GM12801 (cell line): Measurements from ENCODE around the gene FLACC1.

Source experiments
- TF ChIP-seq, protein P1 (sequence below): IDR thresholded peaks from one replicate; pipeline ENCODE4 v1.5.1; 2011; ENCODE audit warnings: control low read depth; ENCODE audit not compliant: insufficient read length; ENCODE audit errors: extremely low read depth

Gene FLACC1

GRCh38 chr2:201322772-201323171 is 34.4 kb downstream of the FLACC1 start:
- TF ChIP-seq, protein P1, sequence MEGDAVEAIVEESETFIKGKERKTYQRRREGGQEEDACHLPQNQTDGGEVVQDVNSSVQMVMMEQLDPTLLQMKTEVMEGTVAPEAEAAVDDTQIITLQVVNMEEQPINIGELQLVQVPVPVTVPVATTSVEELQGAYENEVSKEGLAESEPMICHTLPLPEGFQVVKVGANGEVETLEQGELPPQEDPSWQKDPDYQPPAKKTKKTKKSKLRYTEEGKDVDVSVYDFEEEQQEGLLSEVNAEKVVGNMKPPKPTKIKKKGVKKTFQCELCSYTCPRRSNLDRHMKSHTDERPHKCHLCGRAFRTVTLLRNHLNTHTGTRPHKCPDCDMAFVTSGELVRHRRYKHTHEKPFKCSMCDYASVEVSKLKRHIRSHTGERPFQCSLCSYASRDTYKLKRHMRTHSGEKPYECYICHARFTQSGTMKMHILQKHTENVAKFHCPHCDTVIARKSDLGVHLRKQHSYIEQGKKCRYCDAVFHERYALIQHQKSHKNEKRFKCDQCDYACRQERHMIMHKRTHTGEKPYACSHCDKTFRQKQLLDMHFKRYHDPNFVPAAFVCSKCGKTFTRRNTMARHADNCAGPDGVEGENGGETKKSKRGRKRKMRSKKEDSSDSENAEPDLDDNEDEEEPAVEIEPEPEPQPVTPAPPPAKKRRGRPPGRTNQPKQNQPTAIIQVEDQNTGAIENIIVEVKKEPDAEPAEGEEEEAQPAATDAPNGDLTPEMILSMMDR, result no peak

GRCh38 chr2:201320701-201321100 is 36.4 kb downstream of the FLACC1 start:
- TF ChIP-seq, protein P1, result no peak

DNA sequence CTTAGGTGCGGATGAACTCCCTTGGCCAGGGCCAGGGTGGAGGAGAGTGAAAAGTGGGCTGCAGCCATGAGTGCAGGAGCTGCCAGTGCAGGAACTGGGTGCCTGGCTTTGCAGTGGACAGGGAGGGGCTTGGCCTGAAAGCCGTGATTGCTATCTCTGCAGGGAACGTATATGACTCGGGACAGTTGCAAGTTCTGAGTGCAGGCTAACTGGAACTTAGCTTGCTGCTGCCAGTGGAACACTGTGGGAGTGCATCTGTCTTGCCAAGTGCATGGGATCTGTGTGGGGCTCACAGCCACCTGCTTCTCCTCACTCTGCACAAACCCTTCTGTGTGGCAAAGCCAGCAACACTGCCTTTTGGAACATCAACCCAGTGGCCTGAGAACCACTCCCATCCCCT is 36.9 kb downstream of the FLACC1 start:
- TF ChIP-seq, protein P1, result no peak

GRCh38 chr2:201319511-201319910 is 37.6 kb downstream of the FLACC1 start:
- TF ChIP-seq, protein P1, result no peak

GRCh38 chr2:201313362-201313761 is 43.8 kb downstream of the FLACC1 start:
- TF ChIP-seq, protein P1, result no peak

GRCh38 chr2:201308914-201309313 is 48.2 kb downstream of the FLACC1 start:
- TF ChIP-seq, protein P1, result no peak

- TF ChIP-seq, protein P1, result no peak
Measured at GRCh38 chr2:201307876-201308275, 49.3 kb downstream of the FLACC1 start.

GRCh38 chr2:201298462-201299052 is 58.6 kb downstream of the FLACC1 start:
- TF ChIP-seq, protein P1, result no peak
